NT2/D1 (cell line): Measurements from ENCODE around the gene TRABD2B.

Experiments used
- DNase-seq: peaks from one replicate; pipeline ENCODE4 v3.0.0-alpha.2; 2011; ENCODE audit warnings: low read depth, low spot score
- H3K27me3 ChIP-seq: 2 replicates; pipeline ENCODE4 v1.6.0; 2011; ENCODE audit warnings: mild to moderate bottlenecking; ENCODE audit not compliant: insufficient read length, insufficient read depth
- H3K36me3 ChIP-seq: 2 replicates; pipeline ENCODE4 v1.6.1; 2011; ENCODE audit warnings: mild to moderate bottlenecking, low read length, mixed read lengths; ENCODE audit not compliant: insufficient read depth, insufficient read length
- H3K4me1 ChIP-seq: 2 replicates; pipeline ENCODE4 v1.5.1; 2011; ENCODE audit not compliant: insufficient read depth, insufficient read length
- H3K4me3 ChIP-seq: 2 replicates; pipeline ENCODE4 v1.5.1; 2011; ENCODE audit warnings: low read depth; ENCODE audit not compliant: insufficient read length
- H3K9ac ChIP-seq: 2 replicates; pipeline ENCODE4 v1.6.0; 2011; ENCODE audit warnings: low read depth; ENCODE audit not compliant: insufficient read length
- H3K9me3 ChIP-seq: 2 replicates; pipeline ENCODE4 v1.5.1; 2011; ENCODE audit warnings: mild to moderate bottlenecking, low read length; ENCODE audit not compliant: insufficient read depth
- SUZ12 ChIP-seq: IDR thresholded peaks from 2 replicates; pipeline ENCODE4 v1.6.1; 2011; ENCODE audit not compliant: insufficient read length, insufficient read depth; ENCODE audit errors: extremely low read depth
- YY1 ChIP-seq: IDR thresholded peaks from 2 replicates; pipeline ENCODE4 v1.6.1; 2011; ENCODE audit not compliant: insufficient read length, insufficient read depth
- ZNF274 ChIP-seq: IDR thresholded peaks from 2 replicates; pipeline ENCODE4 v1.6.1; 2011; ENCODE audit warnings: mild to moderate bottlenecking, low read depth, low read length

Gene TRABD2B

GRCh38 chr1:47926461-47926999 is 70.7 kb downstream of the TRABD2B start:
- H3K4me1 ChIP-seq = peaks cover 8% of the 10 kb centered on the region
- H3K36me3 ChIP-seq = no peaks in the 10 kb centered on the region
- H3K9me3 ChIP-seq = no peaks in the 10 kb centered on the region
- H3K9ac ChIP-seq = no peak overlapping the region
- H3K27me3 ChIP-seq = no peaks in the 10 kb centered on the region
- H3K4me3 ChIP-seq = no peak overlapping the region
- DNase-seq = no peak
- TF ChIP-seq SUZ12 = no peak
- no peak for TF ChIP-seq YY1
- TF ChIP-seq ZNF274 = no peak

DNA sequence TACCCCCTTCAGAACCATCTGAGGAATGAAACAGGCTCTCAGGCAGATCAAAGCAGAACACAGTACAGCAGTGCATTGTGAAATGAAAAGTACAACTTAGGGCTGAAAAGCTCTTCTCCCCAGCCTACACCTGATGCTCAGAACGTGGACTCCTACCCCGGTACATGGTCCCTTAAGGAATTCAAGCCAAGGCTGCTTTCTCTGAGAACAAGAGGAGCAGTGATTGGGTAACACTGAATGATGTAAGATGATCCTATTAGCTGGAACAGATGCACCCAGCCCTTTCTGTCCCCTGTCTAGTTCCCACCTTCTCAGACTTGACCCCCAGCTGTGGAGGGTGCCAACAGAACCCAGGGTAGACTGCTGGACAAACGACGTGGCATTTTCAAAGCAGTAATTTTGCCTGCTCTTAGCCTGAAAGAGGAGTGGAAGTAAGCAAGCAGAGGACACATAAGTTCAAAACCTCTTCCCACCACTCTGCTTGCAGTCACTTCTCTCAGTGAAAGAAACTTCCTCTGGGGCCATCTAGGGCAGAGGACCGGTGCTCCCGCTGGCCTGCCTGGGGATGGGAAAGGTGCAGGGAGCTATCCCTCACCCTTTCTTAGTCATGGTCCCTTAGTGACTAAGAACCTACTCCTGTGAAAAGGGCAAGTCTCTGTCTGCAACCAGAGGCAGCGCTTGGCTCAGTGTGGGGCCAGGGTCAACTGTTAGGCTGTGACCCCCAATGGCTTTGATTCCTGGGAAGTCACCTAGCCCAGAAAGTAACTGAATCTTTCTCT is 72.7 kb downstream of the TRABD2B start:
- Histone ChIP-seq H3K9me3 (no peaks in the 10 kb centered on the region), H3K9ac (no peak overlapping the region), H3K27me3 (no peaks in the 10 kb centered on the region), H3K4me3 (no peak overlapping the region), H3K36me3 (no peaks in the 10 kb centered on the region), H3K4me1 (peaks cover 1% of the 10 kb centered on the region)
- no peak for DNase-seq
- no peak for TF ChIP-seq ZNF274
- TF ChIP-seq YY1 = no peak
- no peak for TF ChIP-seq SUZ12

GRCh38 chr1:47921935-47922415 is 75.2 kb downstream of the TRABD2B start:
- H3K4me1 ChIP-seq = no peaks in the 10 kb centered on the region
- H3K36me3 ChIP-seq = no peaks in the 10 kb centered on the region
- no peaks in the 10 kb centered on the region for H3K27me3 ChIP-seq
- no peak for TF ChIP-seq YY1
- no peak for TF ChIP-seq ZNF274
- TF ChIP-seq SUZ12 = no peak
- no peaks in the 10 kb centered on the region for H3K9me3 ChIP-seq
- DNase-seq = no peak
- H3K4me3 ChIP-seq = no peak overlapping the region
- H3K9ac ChIP-seq = no peak overlapping the region

DNA sequence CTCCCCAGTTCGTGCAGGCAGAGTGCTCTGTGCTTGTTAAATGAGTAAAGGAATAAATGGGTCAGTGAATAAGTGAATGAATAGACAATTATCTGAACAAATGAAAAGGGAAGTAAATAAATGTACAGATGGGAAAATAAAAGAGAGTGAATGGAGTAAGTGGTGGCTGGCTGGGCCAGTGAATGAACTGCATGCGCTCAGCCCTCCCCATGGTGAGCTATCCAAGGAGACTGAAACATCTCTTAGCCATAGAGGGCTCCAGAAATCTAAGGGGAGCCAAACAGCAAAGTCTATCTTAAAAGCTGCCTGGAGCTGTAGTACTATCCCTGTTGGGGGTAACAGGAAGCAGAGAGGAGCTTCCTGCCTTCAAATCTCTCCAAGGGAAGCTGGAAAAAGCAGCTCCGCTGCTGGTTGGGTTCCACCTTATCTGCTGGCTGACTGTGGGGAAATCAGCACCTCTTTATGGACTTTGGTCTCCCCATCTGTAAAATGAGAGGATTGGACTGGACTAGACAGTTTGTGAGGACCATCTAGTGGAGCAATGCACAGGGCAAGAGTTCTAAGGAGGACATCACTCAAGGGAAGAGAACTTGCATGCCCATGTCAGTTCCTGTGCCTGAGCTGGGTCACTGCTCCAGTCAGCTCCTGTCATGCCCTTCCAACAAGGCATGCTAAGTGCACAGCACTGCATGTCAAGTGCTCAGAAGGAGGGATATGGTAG is 77.9 kb downstream of the TRABD2B start:
- TF ChIP-seq YY1 (no peak), ZNF274 (no peak), SUZ12 (no peak)
- Histone ChIP-seq H3K9ac (no peak overlapping the region), H3K9me3 (no peaks in the 10 kb centered on the region), H3K4me1 (peaks cover 17% of the 10 kb centered on the region), H3K27me3 (no peaks in the 10 kb centered on the region), H3K36me3 (no peaks in the 10 kb centered on the region), H3K4me3 (no peak overlapping the region)
- no peak for DNase-seq

GRCh38 chr1:47918257-47918867 is 78.8 kb downstream of the TRABD2B start:
- Histone ChIP-seq H3K27me3 (no peaks in the 10 kb centered on the region), H3K4me1 (peaks cover 20% of the 10 kb centered on the region), H3K36me3 (no peaks in the 10 kb centered on the region), H3K4me3 (no peak overlapping the region), H3K9me3 (no peaks in the 10 kb centered on the region), H3K9ac (no peak overlapping the region)
- TF ChIP-seq YY1 (no peak), SUZ12 (no peak), ZNF274 (no peak)
- DNase-seq = no peak

DNA sequence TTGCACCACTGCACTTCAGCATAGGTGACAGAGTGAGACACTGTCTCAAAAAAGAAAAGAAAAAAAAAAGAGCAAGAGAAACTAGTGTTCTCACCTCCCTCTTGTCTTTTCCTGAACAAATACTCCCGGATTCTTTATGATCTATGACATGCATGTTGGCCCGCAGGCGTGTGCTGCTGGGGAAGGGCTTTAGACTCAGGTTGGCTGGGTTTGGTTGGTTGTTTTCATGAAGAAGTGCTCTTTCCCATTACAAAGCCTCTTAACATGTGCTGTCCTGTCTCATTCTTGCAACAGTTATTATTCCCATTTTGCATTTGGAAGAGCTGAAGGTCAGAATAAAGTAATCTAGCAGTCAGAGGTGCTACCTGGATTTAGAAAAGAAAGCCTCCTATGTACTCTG is 79.5 kb downstream of the TRABD2B start:
- Histone ChIP-seq H3K36me3 (no peaks in the 10 kb centered on the region), H3K4me3 (no peak overlapping the region), H3K9me3 (no peaks in the 10 kb centered on the region), H3K4me1 (peaks cover 22% of the 10 kb centered on the region), H3K27me3 (no peaks in the 10 kb centered on the region), H3K9ac (no peak overlapping the region)
- no peak for DNase-seq
- TF ChIP-seq SUZ12 = no peak
- TF ChIP-seq YY1 = no peak
- no peak for TF ChIP-seq ZNF274
